Measurements from ENCODE around the gene HLCS.
A peak's percentile ranks its signal among the peaks of the same experiment; 100 is the strongest.

The HLCS gene

DNA sequence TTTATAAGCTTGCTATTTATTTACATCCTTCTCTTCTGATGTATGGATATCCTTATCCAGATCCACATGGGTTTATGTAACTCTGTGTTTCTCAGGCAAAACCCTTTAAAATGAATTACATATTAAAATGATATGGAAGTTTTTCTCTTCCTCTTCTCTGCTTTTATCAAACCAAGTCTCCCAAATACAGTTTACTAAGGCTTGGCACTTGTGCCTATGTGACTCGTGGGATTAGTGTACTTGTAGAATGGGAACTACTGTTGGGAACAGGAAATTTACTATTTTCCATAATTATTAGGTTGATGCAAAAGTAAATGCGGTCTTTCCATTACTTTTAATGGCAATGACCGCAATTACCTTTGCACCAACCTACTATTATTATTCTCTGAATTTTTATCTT lies 252.7 kb downstream of the HLCS start:
- TF ChIP-seq ZNF202 (tag by site-specific recombination; IDR thresholded peaks at IDR 0.05; ENCODE audit: borderline replicate concordance) (no peak), GLI4 (tag by site-specific recombination; IDR thresholded peaks at IDR 0.05) (no peak), ZNF366 (tag by site-specific recombination; conservative IDR thresholded peaks at IDR 0.05) (no peak), HIC1 (tag by site-specific recombination; IDR thresholded peaks at IDR 0.05) (no peak), ZNF140 (tag by site-specific recombination; IDR thresholded peaks at IDR 0.05) (no peak)
- H3K9me3 ChIP-seq (ENCODE audit: control insufficient read depth, insufficient read depth, low read depth, low read length): no peaks in the 10 kb centered on the region
- H3K4me3 ChIP-seq (ENCODE audit: low read depth, low read length): no peak overlapping the region
- POLR2A ChIA-PET: no interaction called here
- CTCF ChIA-PET: interaction anchor here (0.6 to 1.0 kb wide), 3 partner anchors 39 to 140 kb away, joined by 3 to 4 read pairs (median 3); no protein-coding TSS in a partner anchor
- H3K27ac ChIP-seq (ENCODE audit: extremely low read depth, low read depth, low read length): no peak overlapping the region
- H3K36me3 ChIP-seq (ENCODE audit: control insufficient read depth in 2 of 2, insufficient read depth in 1 of 2, low read length in 2 of 2): peaks cover 3 to 31% of the 10 kb centered on the region in 2 experiments
- no peaks in the 10 kb centered on the region for H3K4me1 ChIP-seq (ENCODE audit: control insufficient read depth, insufficient read depth, low read length)

DNA sequence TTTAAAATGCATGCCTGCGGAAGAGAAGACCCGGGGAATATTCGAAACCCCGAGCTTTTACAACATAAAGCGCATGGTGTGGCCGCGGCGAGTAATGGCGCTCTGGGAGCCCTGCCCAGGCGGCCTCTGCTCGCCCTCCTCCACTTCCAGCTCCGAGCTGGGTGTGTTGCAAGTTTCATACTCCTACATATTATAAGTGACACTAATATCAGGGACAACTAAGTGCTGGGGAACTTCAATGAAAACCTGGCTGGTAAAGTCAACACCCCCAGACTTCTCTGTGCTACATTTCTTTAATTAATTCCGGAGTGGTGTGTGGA lies 255.8 kb downstream of the HLCS start:
- ChIA-PET CTCF (interaction anchor here (0.6 to 0.8 kb wide), 2 partner anchors 16 to 85 kb away, joined by 3 read pairs; no protein-coding TSS in a partner anchor), POLR2A (interaction anchor here (1.1 to 1.3 kb wide), 2 partner anchors 8 to 10 kb away, joined by 3 read pairs; no protein-coding TSS in a partner anchor)
- no peak overlapping the region for H3K27ac ChIP-seq (ENCODE audit: extremely low read depth, low read depth, low read length)
- TF ChIP-seq, protein P1, sequence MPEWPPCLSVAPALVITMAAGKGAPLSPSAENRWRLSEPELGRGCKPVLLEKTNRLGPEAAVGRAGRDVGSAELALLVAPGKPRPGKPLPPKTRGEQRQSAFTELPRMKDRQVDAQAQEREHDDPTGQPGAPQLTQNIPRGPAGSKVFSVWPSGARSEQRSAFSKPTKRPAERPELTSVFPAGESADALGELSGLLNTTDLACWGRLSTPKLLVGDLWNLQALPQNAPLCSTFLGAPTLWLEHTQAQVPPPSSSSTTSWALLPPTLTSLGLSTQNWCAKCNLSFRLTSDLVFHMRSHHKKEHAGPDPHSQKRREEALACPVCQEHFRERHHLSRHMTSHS (tag by site-specific recombination; IDR thresholded peaks at IDR 0.05): no peak
- TF ChIP-seq RBAK (tag by site-specific recombination; IDR thresholded peaks at IDR 0.05): no peak
- no peak for TF ChIP-seq ZNF521 (tag by site-specific recombination; IDR thresholded peaks at IDR 0.05)
- no peak for TF ChIP-seq ZNF184 (tag by site-specific recombination; IDR thresholded peaks at IDR 0.05)
- no peak for TF ChIP-seq ZNF10 (tag by site-specific recombination; IDR thresholded peaks at IDR 0.05)
- no peak overlapping the region for H3K4me3 ChIP-seq (ENCODE audit: low read depth, low read length)
- H3K36me3 ChIP-seq (ENCODE audit: control insufficient read depth in 2 of 2, insufficient read depth in 1 of 2, low read length in 2 of 2): peaks cover 3 to 23% of the 10 kb centered on the region in 2 experiments
- no peaks in the 10 kb centered on the region; the same call in 1 of the 2 replicates for H3K4me1 ChIP-seq (ENCODE audit: control insufficient read depth, insufficient read depth, low read length)
- H3K9me3 ChIP-seq (ENCODE audit: control insufficient read depth, insufficient read depth, low read depth, low read length): no peaks in the 10 kb centered on the region

DNA sequence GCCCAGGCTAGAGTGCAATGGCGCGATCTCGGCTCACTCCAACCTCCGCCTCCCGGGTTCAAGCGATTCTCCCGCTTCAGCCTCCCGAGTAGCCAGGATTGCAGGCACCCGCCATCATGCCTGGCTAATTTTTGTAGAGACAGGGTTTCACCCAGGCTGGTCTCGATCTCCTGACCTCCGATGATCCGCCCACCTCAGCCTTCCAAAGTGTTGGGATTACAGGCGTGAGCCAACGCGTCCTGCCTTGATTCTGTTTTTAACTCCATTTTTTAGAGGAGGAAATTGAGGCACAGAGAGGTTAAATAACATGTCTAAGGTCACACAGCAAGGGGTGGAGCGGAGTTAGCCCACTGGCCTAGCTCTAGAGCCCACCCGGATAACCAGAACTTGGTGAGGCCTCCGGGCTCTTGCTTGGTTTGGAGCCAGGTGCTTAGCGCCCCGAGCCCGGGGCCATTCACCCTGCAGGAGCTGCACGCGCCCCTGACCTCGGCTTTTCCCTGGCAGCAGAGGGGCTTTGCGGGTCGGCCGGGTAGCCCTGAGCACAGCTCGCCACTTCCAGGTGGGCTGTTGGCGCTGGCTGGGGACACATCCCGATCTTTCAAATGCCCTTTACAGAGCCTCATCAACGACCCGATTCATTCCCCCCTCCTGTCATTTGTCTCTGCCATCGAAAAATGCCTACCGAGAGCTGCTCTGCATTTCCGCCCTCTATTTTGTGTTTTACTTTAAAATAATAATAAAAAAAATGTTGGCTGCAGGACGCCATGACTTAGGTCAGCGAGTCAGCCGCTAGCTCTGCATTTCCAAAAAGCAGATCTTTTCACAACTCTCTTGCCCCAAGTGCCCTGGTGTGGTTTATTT lies 256.4 kb downstream of the HLCS start:
- Histone ChIP-seq H3K9me3 (ENCODE audit: control insufficient read depth, insufficient read depth, low read depth, low read length) (no peaks in the 10 kb centered on the region), H3K4me3 (ENCODE audit: low read depth, low read length) (no peak overlapping the region), H3K36me3 (ENCODE audit: control insufficient read depth in 2 of 2, insufficient read depth in 1 of 2, low read length in 2 of 2) (peaks cover 3 to 23% of the 10 kb centered on the region in 2 experiments), H3K27ac (ENCODE audit: extremely low read depth, low read depth, low read length) (no peak overlapping the region), H3K4me1 (ENCODE audit: control insufficient read depth, insufficient read depth, low read length) (no peaks in the 10 kb centered on the region; the same call in 1 of the 2 replicates)
- ChIA-PET POLR2A (interaction anchor here (1.1 to 1.3 kb wide), 2 partner anchors 9 kb away, joined by 3 read pairs; no protein-coding TSS in a partner anchor), CTCF (interaction anchor here (0.6 to 0.7 kb wide), 2 partner anchors 80 to 84 kb away, joined by 3 to 4 read pairs; no protein-coding TSS in a partner anchor)
- TF ChIP-seq BCL11A (tag by site-specific recombination; IDR thresholded peaks at IDR 0.05; ENCODE audit: low read depth) (no peak), ZNF221 (tag by site-specific recombination; IDR thresholded peaks at IDR 0.05; ENCODE audit: borderline replicate concordance) (no peak), ZNF548 (tag by site-specific recombination; IDR thresholded peaks at IDR 0.05) (no peak), ZNF837 (tag by site-specific recombination; IDR thresholded peaks at IDR 0.05) (no peak), ZNF768 (tag by site-specific recombination; IDR thresholded peaks at IDR 0.05) (0 out of 2 replicates have a peak, but pooled peaks have one; percentile 58)
